Right forelimb (tissue), 1 donor: ENCODE measurements around the gene HSPH1.
A peak's percentile ranks its signal among the peaks of the same experiment; 100 is the strongest.

Experiments
- DNase-seq: peaks from one replicate; pipeline ENCODE4 v3.0.0-alpha.2; 2018

HSPH1 gene

DNA sequence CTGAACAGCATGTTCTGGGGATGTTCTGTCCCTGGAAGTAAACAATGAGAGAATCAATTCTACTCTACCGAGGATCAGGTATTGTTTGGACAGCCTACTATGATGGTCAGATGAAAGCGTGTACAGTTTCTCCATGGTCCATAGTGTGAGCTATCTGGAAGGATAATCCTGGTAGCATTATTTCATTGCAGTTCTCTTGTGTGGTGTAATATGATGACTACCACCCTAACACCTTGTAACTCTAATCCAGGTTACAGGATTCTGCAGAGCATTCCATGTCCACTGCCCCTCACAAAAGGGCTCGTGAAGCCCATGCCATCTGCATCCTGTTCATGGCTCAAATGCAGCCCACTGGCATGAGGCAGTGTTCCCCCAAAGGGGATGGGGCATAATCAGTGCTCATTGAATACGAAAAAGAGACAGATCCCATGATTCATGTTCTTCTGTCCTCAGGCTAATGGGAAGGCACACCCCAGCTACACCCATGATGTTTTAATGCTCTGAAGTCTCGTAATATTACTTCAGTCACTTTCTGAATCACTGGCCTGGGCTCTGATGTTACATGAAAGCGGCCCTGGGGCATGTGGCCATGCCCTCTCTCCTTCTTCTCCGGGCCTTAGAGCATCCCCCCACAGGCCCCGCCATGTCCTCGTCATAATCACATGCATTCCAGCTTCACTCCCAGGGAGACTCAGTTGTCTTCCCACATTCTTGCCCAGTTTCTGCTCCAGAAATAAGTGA is 68.4 kb downstream of the HSPH1 start:
- DNase-seq = no peak

DNA sequence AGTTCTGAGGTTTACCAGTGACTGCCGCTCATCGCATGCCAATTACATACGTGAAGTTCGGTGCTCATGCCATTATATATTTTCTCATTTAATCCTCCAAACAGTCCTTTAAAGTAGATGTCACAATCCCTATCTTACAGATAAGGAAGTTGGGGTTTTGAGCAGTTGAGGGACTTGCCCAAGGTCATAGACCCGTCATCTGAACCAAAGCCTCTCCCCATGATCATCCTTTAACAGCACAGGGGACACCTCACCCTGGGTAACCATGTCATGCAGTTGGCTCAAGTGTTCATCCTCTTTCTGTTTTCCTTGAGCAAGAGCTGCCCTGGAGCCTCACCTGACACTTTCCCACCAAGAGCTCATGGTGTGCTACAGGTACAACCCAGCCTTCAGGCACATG is 69.1 kb downstream of the HSPH1 start:
- no peak for DNase-seq

DNA sequence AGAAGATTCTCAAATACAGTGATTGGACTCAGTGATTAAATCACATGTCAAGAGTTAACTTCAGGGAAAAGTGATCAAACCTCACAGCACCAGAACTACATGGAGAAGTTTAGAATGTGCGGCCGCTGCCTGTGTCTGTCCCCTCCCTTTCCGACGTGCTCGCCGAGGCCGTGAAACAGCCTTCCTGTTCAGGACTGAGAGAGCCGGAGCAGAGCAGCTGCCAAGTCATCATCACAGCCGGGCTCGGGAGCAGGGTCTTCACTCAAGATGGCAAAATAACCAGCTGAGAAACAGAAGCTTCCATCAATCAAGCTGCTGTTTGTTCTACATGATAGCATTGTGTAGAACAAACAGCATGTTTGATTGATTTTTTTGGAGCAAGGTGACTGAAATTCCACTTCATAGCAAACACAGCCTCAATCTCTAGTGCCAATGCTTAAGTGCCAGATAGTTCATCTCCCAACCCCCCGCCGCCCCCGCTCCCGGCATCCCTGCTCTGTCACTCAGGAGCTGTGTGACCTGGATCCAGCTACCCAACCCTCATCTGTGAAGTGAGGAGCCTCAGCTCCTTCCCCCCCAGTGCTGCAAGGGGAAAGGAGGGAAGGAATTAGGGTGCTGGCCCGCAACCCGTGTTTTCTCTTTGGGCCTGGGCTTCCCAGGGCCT is 70.6 kb downstream of the HSPH1 start:
- peak; percentile 57 for DNase-seq

DNA sequence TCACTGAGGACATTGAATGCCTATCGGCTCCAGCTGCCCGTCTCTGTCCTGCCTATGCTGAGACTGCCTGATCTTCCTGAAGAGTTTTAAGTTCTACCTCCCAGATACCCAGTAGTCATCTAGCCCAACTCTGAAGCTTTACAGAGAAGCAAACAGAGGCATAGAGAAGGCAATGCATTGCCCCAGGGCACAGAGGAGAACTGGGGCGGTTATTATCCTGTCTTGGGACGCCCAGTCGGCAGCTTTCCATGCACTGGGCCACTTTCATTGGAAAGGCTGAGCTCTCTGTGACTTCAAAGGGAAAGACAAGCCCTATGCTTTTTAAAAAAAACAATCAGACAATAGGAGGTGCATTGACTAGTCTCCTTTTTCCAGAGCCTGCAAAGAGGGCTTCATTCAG is 71.6 kb downstream of the HSPH1 start:
- DNase-seq = no peak

DNA sequence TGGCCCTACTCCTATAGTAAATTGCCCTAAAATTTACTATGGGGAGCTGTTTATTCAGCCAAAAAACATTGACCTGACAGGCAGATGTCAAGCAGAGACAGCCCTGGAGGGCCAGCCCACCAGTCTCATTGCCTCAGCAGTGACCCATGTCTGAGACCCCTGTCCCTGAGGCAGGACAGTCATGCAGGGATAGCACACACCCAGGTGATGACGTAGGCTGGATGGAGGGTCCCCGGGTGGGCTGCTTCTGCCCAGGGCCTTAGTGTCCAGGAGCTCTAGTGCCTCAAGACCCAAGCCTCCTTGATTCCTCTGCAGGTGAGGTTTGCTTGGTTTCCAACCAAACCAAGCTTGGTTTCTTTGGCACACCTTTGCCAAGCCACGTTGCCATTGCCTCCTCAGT is 72.1 kb downstream of the HSPH1 start:
- DNase-seq = no peak

DNA sequence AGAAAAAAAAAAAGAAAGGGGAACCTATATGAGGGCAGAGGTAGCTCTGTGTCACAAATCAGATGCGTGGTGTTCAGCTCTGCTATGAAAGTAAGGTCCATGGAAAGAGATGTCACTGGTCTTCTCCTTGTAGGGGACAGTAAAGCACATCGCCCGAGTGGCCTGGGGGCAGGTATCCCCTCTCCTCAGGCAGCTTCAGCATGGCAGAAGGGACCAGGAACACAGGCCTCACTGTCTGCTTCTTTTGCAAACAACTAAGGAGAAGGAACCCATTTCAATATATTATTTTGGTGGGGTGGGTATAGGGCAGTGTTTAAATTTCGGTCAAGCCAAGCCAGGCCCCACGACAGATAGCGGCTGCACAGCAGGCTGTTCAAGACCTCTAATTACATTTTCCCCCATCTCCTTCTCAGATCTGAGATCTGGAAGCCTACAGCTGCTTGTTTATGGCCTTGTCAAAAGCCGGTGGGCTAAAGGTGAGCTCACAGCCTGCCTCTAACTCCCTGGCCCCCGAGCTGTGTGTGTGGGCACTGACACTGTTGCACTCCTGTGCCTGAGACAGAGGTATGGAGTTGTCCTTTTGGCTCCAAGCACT is 72.8 kb downstream of the HSPH1 start:
- no peak for DNase-seq
